GM18907 (cell line): ENCODE data around the gene AKIP1.
"Not testable (repeated sequence)": the region's sequence is repeated elsewhere in the genome, so short reads cannot be mapped to it uniquely, and the experiment has no call there.

Source experiments
- ATAC-seq: cut with Tn5 transposase; IDR thresholded peaks from one replicate; pipeline ENCODE4 v1.9.1; 2021; ENCODE audit warnings: mild to moderate bottlenecking, moderate library complexity; ENCODE audit not compliant: unreplicated experiment

The AKIP1 gene, protein sequence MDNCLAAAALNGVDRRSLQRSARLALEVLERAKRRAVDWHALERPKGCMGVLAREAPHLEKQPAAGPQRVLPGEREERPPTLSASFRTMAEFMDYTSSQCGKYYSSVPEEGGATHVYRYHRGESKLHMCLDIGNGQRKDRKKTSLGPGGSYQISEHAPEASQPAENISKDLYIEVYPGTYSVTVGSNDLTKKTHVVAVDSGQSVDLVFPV

DNA sequence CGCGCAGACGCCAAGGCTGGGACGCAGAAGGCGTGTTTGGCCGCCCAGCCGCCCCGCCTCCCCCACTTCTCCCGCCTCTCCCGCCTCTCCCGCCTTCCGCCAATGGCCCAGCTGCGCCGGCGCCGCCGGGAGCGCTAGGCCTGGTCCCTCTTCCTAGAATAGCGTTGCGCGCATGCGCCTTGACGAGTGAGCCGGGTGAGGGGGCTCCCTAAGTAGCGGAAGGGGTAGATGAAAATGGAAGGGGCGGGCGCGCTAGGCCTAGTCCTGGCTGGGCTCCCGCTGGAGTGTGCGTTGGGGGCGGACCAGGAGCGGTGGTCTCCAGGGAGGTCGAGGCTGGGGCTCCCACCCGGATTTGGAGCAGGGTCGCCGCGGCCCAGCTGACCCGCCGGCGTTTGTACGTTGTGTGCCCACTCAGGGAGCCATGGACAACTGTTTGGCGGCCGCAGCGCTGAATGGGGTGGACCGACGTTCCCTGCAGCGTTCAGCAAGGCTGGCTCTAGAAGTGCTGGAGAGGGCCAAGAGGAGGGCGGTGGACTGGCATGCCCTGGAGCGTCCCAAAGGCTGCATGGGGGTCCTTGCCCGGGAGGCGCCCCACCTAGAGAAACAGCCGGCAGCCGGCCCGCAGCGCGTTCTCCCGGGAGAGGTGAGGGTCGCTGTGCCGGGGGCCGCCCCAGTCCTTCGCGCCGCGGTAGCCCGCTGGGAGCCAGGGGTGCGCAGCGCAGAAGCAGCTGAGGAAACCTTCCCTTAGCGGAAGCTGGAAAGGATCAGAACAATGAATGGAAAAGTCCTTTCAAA lies at the start of gene AKIP1:
Gene AKIP1, plus strand, starts transcription at position 161 of the 795 bp plus-strand sequence. Its CDS starts 261 bp downstream, at position 422.
- peak; percentile 80 for ATAC-seq

- ATAC-seq, result no peak
These were observed 47.2 kb upstream of the AKIP1 start for GRCh38 chr11:8863838-8864237.

DNA sequence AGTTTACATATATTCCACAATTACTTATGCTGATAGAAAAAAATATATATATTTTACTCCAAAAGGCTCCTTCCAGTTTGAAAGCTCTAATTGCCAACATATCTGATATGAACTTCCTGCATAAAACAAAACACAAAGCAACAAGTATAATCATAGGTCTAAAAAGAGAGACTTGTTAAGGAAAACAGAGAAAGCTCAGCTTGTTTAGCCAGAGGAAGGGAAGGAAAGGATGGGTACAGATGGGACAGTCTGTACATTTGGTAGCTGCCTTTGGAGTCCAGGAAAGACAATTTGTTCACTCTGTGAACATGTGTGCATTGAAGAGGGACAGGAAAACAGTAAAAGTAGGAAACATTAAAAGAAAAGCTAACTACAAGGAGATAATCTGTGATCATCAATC lies 45.7 kb upstream of the AKIP1 start:
- no peak for ATAC-seq

- ATAC-seq, result no peak
These were observed 44.0 kb upstream of the AKIP1 start for GRCh38 chr11:8867035-8867434.

DNA sequence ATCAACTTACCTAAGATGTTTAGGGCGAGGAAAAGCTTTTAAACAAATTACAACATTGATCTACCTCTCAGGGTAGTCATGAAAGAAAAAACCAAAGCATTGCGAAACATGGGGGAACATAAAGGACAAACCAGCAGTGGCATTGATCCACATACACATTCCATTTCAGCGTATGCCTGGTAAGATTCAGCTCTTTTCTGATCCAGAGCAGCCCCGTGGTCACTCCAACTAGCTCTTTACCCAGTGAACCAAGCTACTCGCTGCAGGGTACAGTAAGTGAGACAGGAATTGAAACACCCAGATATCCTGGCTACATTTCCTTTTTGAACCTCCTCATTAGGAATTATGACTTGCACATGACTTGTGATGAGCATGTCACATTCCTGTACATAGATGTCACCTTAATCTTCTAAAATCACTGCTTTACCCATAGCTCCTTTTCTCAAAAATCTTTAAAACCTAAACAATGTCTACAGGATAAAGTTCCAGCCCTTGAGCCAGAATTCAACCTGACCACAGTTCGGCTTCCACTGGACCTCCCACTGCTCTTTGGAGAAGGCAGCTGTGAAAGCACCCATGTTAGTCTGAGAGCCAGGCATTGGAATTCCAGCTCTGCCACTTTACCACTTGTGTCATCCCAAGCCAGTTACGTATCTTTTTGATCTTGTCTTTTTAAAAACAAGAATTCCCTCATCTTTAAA lies 42.9 kb upstream of the AKIP1 start:
- ATAC-seq, result no peak

- ATAC-seq, result no peak
These were observed 40.4 kb upstream of the AKIP1 start for GRCh38 chr11:8870411-8871170.

GRCh38 chr11:8871171-8871775 lies 39.7 kb upstream of the AKIP1 start:
- no peak for ATAC-seq

DNA sequence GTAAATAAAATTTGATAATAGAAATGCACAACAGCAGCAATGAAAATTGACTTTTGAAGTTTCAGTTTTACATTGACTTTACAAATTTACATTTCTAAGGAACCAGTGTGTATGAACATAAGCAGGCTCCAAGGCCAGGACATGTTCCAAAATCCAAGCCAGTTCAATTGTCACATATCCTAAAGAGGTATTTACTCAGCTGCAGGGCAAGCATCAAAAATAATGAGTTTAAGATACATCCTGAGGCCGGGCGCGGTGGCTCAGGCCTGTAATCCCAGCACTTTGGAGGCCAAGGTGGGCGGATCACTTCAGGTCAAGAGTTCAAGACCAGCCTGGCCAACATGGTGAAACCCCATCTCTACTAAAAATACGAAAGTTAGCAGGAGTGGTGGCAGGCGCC lies 39.0 kb upstream of the AKIP1 start:
- ATAC-seq, result no peak

- no peak for ATAC-seq
These were observed 37.1 kb upstream of the AKIP1 start for GRCh38 chr11:8873741-8874405.

GRCh38 chr11:8878771-8879170 lies 32.2 kb upstream of the AKIP1 start:
- ATAC-seq, result no peak

- not testable (repeated sequence) for ATAC-seq
These were observed 29.4 kb upstream of the AKIP1 start for GRCh38 chr11:8881585-8881984.

- no peak for ATAC-seq
These were observed 24.7 kb upstream of the AKIP1 start for GRCh38 chr11:8886322-8886721.

DNA sequence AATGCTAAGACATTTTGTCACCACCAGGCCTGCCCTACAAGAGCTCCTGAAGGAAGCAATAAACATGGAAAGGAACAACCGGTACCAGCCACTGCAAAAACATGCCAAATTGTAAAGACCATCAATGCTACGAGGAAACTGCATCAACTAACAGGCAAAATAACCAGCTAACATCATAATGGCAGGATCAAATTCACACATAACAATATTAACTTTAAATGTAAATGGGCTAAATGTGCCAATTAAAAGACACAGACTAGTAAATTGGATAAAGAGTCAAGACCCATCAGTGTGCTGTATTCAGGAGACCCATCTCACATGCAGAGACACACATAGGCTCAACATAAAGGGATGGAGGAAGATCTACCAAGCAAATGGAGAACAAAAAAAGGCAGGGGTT lies 19.8 kb upstream of the AKIP1 start:
- ATAC-seq, result not testable (repeated sequence)

DNA sequence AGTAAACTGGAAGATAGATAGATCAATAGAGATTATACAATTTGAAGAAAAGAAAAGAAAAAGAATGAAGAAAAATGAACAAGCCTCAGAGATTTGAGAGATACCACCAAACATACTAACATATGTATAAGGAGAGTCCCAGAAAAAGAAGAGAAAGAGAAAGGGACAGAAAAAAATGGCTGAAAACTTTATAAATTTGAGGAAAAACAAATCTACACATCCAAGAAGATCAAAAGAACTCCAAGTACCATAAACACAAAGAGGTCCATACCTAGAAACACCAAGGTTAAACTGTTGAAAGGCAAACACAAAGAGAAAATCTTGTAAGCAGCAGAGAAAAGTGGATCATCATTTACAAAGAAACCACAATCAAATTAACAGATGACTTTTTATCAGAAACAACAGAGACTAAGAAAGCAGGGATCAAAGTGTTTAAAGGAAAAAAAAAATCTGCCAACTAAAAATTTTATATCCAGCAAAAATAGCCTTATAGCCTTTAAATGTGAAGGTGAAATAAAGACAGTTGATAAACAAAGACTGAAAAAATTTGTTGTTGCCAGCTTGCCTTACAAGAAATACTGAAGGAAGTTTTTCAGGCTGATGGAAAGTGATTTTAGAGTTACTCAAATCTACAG lies 11.8 kb upstream of the AKIP1 start:
- no peak for ATAC-seq

- no peak for ATAC-seq
These were observed 5.3 kb upstream of the AKIP1 start for GRCh38 chr11:8905528-8906165.

GRCh38 chr11:8907116-8907515 lies 3.9 kb upstream of the AKIP1 start:
- ATAC-seq, result no peak

DNA sequence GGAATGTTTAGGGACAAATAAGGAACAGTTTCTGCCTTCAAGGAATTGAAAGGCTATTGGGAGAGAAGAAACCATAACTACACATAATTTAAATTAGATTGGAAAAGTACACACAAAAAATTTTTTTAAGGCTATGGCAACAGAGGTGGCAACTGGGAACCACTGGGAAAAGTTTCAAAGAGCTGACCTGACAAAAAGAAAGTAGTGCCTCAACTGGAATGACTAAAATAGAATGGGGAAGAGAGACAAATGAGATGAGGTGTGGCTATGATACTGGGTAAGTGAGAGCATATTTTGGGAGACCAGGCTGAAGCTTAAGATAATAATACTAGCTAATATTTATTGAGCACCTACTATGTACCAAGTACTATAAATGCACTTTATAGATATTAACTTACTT lies 2.9 kb upstream of the AKIP1 start:
- ATAC-seq, result no peak

- peak; percentile 8 for ATAC-seq
These were observed 351 bp upstream of the AKIP1 start for GRCh38 chr11:8910649-8911026.

DNA sequence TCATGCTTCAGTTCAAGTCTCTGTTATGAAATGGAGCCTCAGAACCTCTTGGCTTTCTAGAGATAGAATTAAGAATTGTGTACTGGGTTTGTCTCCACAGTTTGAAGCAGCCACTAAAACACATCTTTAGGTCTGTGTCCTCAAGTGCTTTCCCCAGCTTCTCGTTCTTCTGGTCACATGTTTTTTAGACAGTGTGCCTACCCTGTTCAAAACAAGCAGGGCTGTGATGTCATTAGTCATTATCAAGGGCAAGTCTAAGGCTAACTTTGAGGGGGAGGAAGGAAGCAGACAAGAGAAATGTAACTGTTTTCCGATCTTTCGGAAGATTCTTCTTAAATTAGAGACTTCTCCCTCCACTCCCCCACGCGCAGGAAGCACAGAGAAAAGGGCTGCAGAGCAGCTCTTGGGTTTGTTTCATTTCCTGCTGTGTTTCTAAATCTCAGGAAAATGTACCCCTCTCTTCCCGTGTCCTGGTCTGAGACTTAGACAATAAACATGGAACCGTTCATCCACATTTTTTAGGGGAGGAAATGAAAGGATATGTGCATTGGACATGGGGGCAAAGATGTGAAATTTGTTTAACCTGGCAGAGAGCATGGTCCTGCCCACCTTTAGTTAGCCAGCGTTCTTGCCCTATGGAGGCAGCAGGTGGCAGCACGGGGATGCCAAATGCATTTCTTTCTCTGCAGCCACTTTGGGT lies 3.1 kb downstream of the AKIP1 start:
- peak; percentile 34 for ATAC-seq
